Loucy (cell line): ENCODE results near the gene RGMA.

Experiments used
- H2AFZ ChIP-seq: fragments of 200-600 bp; sonication (generic); 2 replicates; pipeline ENCODE4 v1.6.0; 2016; ENCODE audit warnings: antibody characterized with exemption, mild to moderate bottlenecking, low read length, moderate library complexity
- H3F3A ChIP-seq: fragments of 200-600 bp; 2 replicates; pipeline ENCODE4 v1.6.0; 2016; ENCODE audit warnings: antibody characterized with exemption, low read depth, mild to moderate bottlenecking
- H3K27me3 ChIP-seq: fragments of 200-600 bp; sonication (generic); 2 replicates; pipeline ENCODE4 v1.6.1; 2014; ENCODE audit warnings: low read length, mild to moderate bottlenecking; ENCODE audit not compliant: insufficient read depth, poor library complexity, severe bottlenecking
- H3K36me3 ChIP-seq: fragments of 200-600 bp; sonication (generic); 2 replicates; pipeline ENCODE4 v1.6.1; 2016; ENCODE audit warnings: low read length; ENCODE audit not compliant: insufficient read depth
- H3K4me1 ChIP-seq: fragments of 200-600 bp; sonication (generic); 2 replicates; pipeline ENCODE4 v1.5.1; 2014; ENCODE audit warnings: low read length, mild to moderate bottlenecking; ENCODE audit not compliant: insufficient read depth, poor library complexity, severe bottlenecking
- H3K4me2 ChIP-seq: fragments of 200-600 bp; sonication (generic); 2 replicates; pipeline ENCODE4 v1.6.0; 2014; ENCODE audit warnings: antibody characterized with exemption, low read length, low read depth, mild to moderate bottlenecking; ENCODE audit not compliant: poor library complexity, severe bottlenecking
- H3K4me3 ChIP-seq: fragments of 200-600 bp; sonication (generic); 2 replicates; pipeline ENCODE4 v1.5.1; 2014; ENCODE audit warnings: low read length, mild to moderate bottlenecking, mixed read lengths; ENCODE audit not compliant: poor library complexity, severe bottlenecking
- H3K79me2 ChIP-seq: fragments of 200-600 bp; sonication (generic); 2 replicates; pipeline ENCODE4 v1.6.1; 2014; ENCODE audit warnings: low read length; ENCODE audit not compliant: insufficient read depth
- H3K9ac ChIP-seq: fragments of 200-600 bp; sonication (generic); 2 replicates; pipeline ENCODE4 v1.6.0; 2014; ENCODE audit warnings: mild to moderate bottlenecking, low read depth, low read length, moderate library complexity; ENCODE audit not compliant: poor library complexity, severe bottlenecking
- H3K9me2 ChIP-seq: fragments of 200-600 bp; sonication (generic); replicated peaks from 2 replicates; pipeline ENCODE4 v1.6.1; 2016; ENCODE audit warnings: low read depth, low read length, mixed read lengths
- H3K9me3 ChIP-seq: fragments of 200-600 bp; sonication (generic); 2 replicates; pipeline ENCODE4 v1.6.1; 2014; ENCODE audit warnings: mild to moderate bottlenecking, antibody characterized with exemption, low read length, low read depth; ENCODE audit not compliant: insufficient read depth
- H4K20me1 ChIP-seq: fragments of 200-600 bp; sonication (generic); 2 replicates; pipeline ENCODE4 v1.6.0; 2014; ENCODE audit warnings: antibody characterized with exemption, low read length, mild to moderate bottlenecking; ENCODE audit not compliant: insufficient read depth, poor library complexity, severe bottlenecking
- EZH2phosphoT487 ChIP-seq: fragments of 200-600 bp; IDR thresholded peaks from 2 replicates; pipeline ENCODE4 v1.6.1; 2018; ENCODE audit warnings: antibody characterized with exemption, mild to moderate bottlenecking, moderate library complexity, borderline replicate concordance
- TF ChIP-seq, protein P1 (sequence below): fragments of 200-600 bp; sonication (generic); conservative IDR thresholded peaks from 2 replicates; pipeline ENCODE4 v1.5.1; 2014; ENCODE audit warnings: mild to moderate bottlenecking, antibody characterized with exemption, low read length

The RGMA gene

DNA sequence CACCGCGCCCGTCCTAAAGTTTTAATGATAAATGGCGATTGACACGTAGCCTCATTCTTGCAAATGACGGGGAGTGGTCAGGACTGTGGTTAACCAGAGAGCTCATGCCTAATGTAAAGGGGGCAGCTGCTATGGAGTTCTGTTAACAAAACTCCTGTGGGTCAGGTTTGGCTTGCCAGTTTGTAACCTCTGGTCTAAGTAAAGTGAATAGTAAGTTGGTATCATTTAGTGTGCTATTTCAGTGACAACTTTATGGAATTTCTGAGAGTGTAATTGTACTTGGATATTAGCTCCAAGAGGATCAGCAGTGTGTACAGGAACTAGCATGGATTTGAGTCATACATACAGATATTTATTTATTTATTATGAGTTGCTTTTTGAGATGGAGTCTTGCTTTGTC is 87.9 kb downstream of the RGMA start:
- H3K4me1 ChIP-seq: no peaks in the 10 kb centered on the region
- no peaks in the 10 kb centered on the region for H3K9me2 ChIP-seq
- H3K9me3 ChIP-seq: no peaks in the 10 kb centered on the region
- no peaks in the 10 kb centered on the region for H3F3A ChIP-seq
- peaks cover 93% of the 10 kb centered on the region for H3K36me3 ChIP-seq
- H3K79me2 ChIP-seq: no peaks in the 10 kb centered on the region
- no peaks in the 10 kb centered on the region for H3K27me3 ChIP-seq
- no peak for TF ChIP-seq EZH2phosphoT487
- TF ChIP-seq, protein P1, sequence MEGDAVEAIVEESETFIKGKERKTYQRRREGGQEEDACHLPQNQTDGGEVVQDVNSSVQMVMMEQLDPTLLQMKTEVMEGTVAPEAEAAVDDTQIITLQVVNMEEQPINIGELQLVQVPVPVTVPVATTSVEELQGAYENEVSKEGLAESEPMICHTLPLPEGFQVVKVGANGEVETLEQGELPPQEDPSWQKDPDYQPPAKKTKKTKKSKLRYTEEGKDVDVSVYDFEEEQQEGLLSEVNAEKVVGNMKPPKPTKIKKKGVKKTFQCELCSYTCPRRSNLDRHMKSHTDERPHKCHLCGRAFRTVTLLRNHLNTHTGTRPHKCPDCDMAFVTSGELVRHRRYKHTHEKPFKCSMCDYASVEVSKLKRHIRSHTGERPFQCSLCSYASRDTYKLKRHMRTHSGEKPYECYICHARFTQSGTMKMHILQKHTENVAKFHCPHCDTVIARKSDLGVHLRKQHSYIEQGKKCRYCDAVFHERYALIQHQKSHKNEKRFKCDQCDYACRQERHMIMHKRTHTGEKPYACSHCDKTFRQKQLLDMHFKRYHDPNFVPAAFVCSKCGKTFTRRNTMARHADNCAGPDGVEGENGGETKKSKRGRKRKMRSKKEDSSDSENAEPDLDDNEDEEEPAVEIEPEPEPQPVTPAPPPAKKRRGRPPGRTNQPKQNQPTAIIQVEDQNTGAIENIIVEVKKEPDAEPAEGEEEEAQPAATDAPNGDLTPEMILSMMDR: no peak
- no peak overlapping the region for H3K4me3 ChIP-seq
- no peak overlapping the region for H3K9ac ChIP-seq
- H4K20me1 ChIP-seq: no peaks in the 10 kb centered on the region
- H3K4me2 ChIP-seq: no peak overlapping the region
- H2AFZ ChIP-seq: no peak overlapping the region

DNA sequence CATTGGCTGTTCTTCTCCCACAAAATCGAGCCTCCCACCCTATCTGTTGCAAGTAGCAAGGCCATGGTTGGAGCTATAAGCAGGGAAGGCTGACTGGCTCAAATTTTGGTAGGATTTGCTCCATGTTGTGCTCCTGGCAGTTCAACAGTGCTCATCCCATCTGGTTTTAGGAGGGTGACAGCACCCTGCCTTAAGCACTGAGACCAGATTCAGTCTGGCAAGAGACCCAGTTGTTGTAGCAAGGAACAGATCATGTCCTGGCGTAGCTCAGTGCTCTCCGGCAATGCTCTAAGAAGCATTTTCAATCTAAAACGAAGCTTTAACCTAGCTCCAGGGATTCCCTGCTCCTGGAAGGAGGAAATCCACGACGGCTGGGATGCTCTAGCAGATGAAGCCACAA is 91.2 kb downstream of the RGMA start:
- H3K4me2 ChIP-seq: no peak overlapping the region
- H2AFZ ChIP-seq: no peak overlapping the region
- no peaks in the 10 kb centered on the region for H3K27me3 ChIP-seq
- no peaks in the 10 kb centered on the region for H4K20me1 ChIP-seq
- no peaks in the 10 kb centered on the region for H3F3A ChIP-seq
- no peak overlapping the region for H3K9ac ChIP-seq
- no peaks in the 10 kb centered on the region for H3K4me1 ChIP-seq
- no peaks in the 10 kb centered on the region for H3K9me3 ChIP-seq
- H3K36me3 ChIP-seq: peaks cover 90% of the 10 kb centered on the region
- no peaks in the 10 kb centered on the region for H3K9me2 ChIP-seq
- TF ChIP-seq, protein P1: no peak
- TF ChIP-seq EZH2phosphoT487: no peak
- H3K4me3 ChIP-seq: no peak overlapping the region
- H3K79me2 ChIP-seq: no peaks in the 10 kb centered on the region

DNA sequence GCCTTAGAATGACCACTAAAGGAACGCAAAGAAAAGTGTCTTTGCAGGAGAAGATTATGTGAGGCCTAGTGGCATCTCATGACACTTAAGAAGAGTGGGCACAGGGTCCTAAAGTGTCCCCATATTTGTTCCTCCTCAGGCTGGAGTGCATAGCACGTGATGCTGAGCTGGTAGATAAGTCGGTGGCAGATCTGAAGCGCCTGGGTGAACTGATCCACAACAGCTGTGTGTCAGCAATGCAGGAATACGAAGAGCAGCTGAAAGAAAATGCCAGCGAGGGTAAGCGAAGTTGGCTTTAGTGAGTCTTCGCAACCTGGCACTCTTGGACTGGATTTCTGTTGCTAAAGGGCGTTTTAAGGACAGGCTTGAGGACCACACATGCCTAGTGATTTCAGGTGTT is 96.3 kb downstream of the RGMA start:
- Histone ChIP-seq H3K79me2 (no peaks in the 10 kb centered on the region), H3K4me1 (no peaks in the 10 kb centered on the region), H4K20me1 (no peaks in the 10 kb centered on the region), H2AFZ (no peak overlapping the region), H3K9me3 (no peaks in the 10 kb centered on the region), H3K36me3 (peaks cover 91% of the 10 kb centered on the region), H3K4me3 (no peak overlapping the region), H3K9me2 (no peaks in the 10 kb centered on the region), H3F3A (no peaks in the 10 kb centered on the region), H3K9ac (no peak overlapping the region), H3K27me3 (no peaks in the 10 kb centered on the region), H3K4me2 (no peak overlapping the region)
- TF ChIP-seq, protein P1: no peak
- no peak for TF ChIP-seq EZH2phosphoT487
